ENCODE data around the gene CENPP.

- TF ChIP-seq CTCF (IDR thresholded peaks at IDR 0.05) (no peak), POLR2AphosphoS5 (IDR thresholded peaks at IDR 0.05; ENCODE audit: insufficient read depth in 1 of 2, low read depth in 1 of 2) (no peak)
These were observed 46.5 kb upstream of the CENPP start for GRCh38 chr9:92279302-92279701.

Data from vagina (tissue), 2 donors.